Endothelial cell of umbilical vein (primary cell): ENCODE data around the gene KIF2C. TPM values are rescaled to one million over a fixed set of nuclear protein-coding genes. Genes with fewer than 3 reads are reported as not detected.

Experiments
- BruUV-seq: library from RNA; stranded (reverse); fragments of 400-500 nt; replicated peaks from 2 replicates; lab custom pipeline; 2021; lab: Mats Ljungman, UMichigan
- CTCF ChIA-PET: fragments of 300-600, 350-600 bp; sonication (Branson Sonifier 250); formaldehyde crosslinking; loops from one replicate; lab custom pipeline; 2021; ENCODE audit warnings: antibody characterized with exemption, inconsistent platforms; lab: Charles Lee
- POLR2A ChIA-PET: fragments of 300-600, 350-600 bp; sonication (Branson Sonifier 250); formaldehyde crosslinking; loops from one replicate; lab custom pipeline; 2021; ENCODE audit warnings: antibody characterized with exemption, inconsistent platforms; lab: Charles Lee
- DNase-seq: peaks from one replicate; pipeline ENCODE4 v3.0.0-alpha.2; 2011; ENCODE audit warnings: low read depth, low spot score
- FAIRE-seq: peaks from 2 replicates; lab custom pipeline; 2011; peaks lifted over from hg19 to GRCh38; lab: Jason Lieb, UNC
- H2AFZ ChIP-seq: 2 replicates; pipeline ENCODE4 v1.6.0; 2012; ENCODE audit warnings: low read depth, low read length, control low read depth, inconsistent platforms
- H3K27ac ChIP-seq: 2 replicates; pipeline ENCODE4 v1.5.1; 2011; ENCODE audit warnings: low read depth, mild to moderate bottlenecking, control low read depth, low read length, moderate library complexity; ENCODE audit not compliant: insufficient read depth
- H3K27me3 ChIP-seq, 2 experiments: 2 replicates each; pipeline versions ENCODE4 v1.6.0 to v1.6.1; 2011; ENCODE audit warnings: low read length in 2 of 2, mixed read lengths in 1 of 2; ENCODE audit not compliant: control insufficient read depth in 2 of 2, insufficient read depth in 2 of 2
- H3K36me3 ChIP-seq, 2 experiments: 2 replicates in 1 of 2; 3 replicates in 1 of 2; pipeline ENCODE4 v1.5.1; 2011; ENCODE audit warnings: low read length in 2 of 2, mild to moderate bottlenecking in 1 of 2, moderate library complexity in 1 of 2; ENCODE audit not compliant: control insufficient read depth in 2 of 2, insufficient read depth in 2 of 2; ENCODE audit errors: extremely low read depth in 1 of 2
- H3K4me1 ChIP-seq: 3 replicates; pipeline ENCODE4 v1.5.1; 2011; ENCODE audit warnings: mild to moderate bottlenecking, low read length; ENCODE audit not compliant: control insufficient read depth, insufficient read depth; ENCODE audit errors: extremely low read depth
- H3K4me2 ChIP-seq: 2 replicates; pipeline ENCODE4 v1.6.1; 2011; ENCODE audit warnings: low read length, control low read depth, mixed read lengths; ENCODE audit not compliant: insufficient read depth
- H3K4me3 ChIP-seq, 3 experiments: fragments of 200-600 bp in 1 of 3; sonication (generic), shearing (Covaris generic) in 1 of 3; replicated peaks in 1 of 3; 2 replicates each; pipeline ENCODE4 v1.5.1; 2011 to 2016; ENCODE audit warnings: control low read depth in 3 of 3, low read length in 3 of 3, mild to moderate bottlenecking in 2 of 3, inconsistent platforms in 1 of 3, low read depth in 1 of 3, moderate library complexity in 1 of 3; ENCODE audit not compliant: insufficient read depth in 1 of 3
- H3K79me2 ChIP-seq: 2 replicates; pipeline ENCODE4 v1.6.0; 2012; ENCODE audit warnings: low read length, inconsistent platforms; ENCODE audit not compliant: control insufficient read depth, insufficient read depth
- H3K9ac ChIP-seq: replicated peaks from 2 replicates; pipeline ENCODE3; 2011; ENCODE audit warnings: low read length, control low read depth; ENCODE audit not compliant: insufficient read depth; ENCODE audit errors: extremely low read depth
- H3K9me1 ChIP-seq: replicated peaks from 3 replicates; pipeline ENCODE4 v1.6.0; 2011; ENCODE audit warnings: mild to moderate bottlenecking, low read length; ENCODE audit not compliant: control insufficient read depth, insufficient read depth; ENCODE audit errors: extremely low read depth
- H3K9me3 ChIP-seq: replicated peaks from 2 replicates; pipeline ENCODE4 v1.5.1; 2012; ENCODE audit warnings: low read length, inconsistent platforms; ENCODE audit not compliant: control insufficient read depth, insufficient read depth
- H4K20me1 ChIP-seq: replicated peaks from 2 replicates; pipeline ENCODE3; 2011; ENCODE audit warnings: mild to moderate bottlenecking, low read length; ENCODE audit not compliant: control insufficient read depth, insufficient read depth; ENCODE audit errors: extremely low read depth
- CTCF ChIP-seq, 2 donors: IDR thresholded peaks; 1 replicate in 1 of 2; 2 replicates in 1 of 2; pipeline ENCODE4 v1.5.1; 2011; ENCODE audit warnings: low read length in 2 of 2, mild to moderate bottlenecking in 2 of 2, moderate library complexity in 2 of 2, control low read depth in 1 of 2, inconsistent platforms in 1 of 2, low read depth in 1 of 2; ENCODE audit not compliant: insufficient read depth in 1 of 2; ENCODE audit errors: extremely low read depth in 1 of 2
- EZH2 ChIP-seq: IDR thresholded peaks from 2 replicates; pipeline ENCODE4 v1.6.1; 2012; ENCODE audit warnings: borderline replicate concordance, low read depth, mild to moderate bottlenecking, moderate library complexity, low read length, inconsistent platforms; ENCODE audit not compliant: severe bottlenecking
- FOS ChIP-seq: IDR thresholded peaks from 2 replicates; pipeline ENCODE4 v1.6.1; 2011; ENCODE audit warnings: mild to moderate bottlenecking, low read length, moderate library complexity, borderline replicate concordance; ENCODE audit not compliant: insufficient read depth
- GATA2 ChIP-seq: IDR thresholded peaks from 2 replicates; pipeline ENCODE4 v1.7.0; 2011; ENCODE audit warnings: low read depth, mild to moderate bottlenecking, moderate library complexity, mixed read lengths, low read length; ENCODE audit not compliant: insufficient read length, insufficient read depth
- JUN ChIP-seq: IDR thresholded peaks from 2 replicates; pipeline ENCODE4 v1.6.1; 2011; ENCODE audit warnings: borderline replicate concordance, low read depth; ENCODE audit not compliant: insufficient read length, insufficient read depth
- MYC ChIP-seq: IDR thresholded peaks from one replicate; pipeline ENCODE4 v1.6.1; 2011; ENCODE audit warnings: mild to moderate bottlenecking, low read depth, low read length
- POLR2A ChIP-seq: IDR thresholded peaks from 2 replicates; pipeline ENCODE4 v1.6.1; 2012; ENCODE audit warnings: low read depth, mild to moderate bottlenecking, control low read depth, low read length
- POLR2AphosphoS5 ChIP-seq: IDR thresholded peaks from 2 replicates; pipeline ENCODE4 v1.6.1; 2012; ENCODE audit warnings: low read depth, mild to moderate bottlenecking, control low read depth, low read length, moderate library complexity; ENCODE audit not compliant: insufficient read depth
- dilution Hi-C: fragments of 300-500 bp; cut with MboI; formaldehyde crosslinking; loops from one replicate; pipeline ENCODE4 v1.15.0; 2019; ENCODE audit warnings: low sequenced_read_pairs; ENCODE audit not compliant: extremely low pct_ligation_motif_present
- intact Hi-C: fragments of 100-400 bp; cut with micrococcal nuclease; formaldehyde crosslinking; loops from one replicate; pipeline ENCODE4 v1.10.0; 2022
- polyA plus RNA-seq, 4 experiments: library from polyadenylated mRNA; depleted of rRNA in 3 of 4; stranded (reverse) in 3 of 4; unstranded in 1 of 4; fragments of >200 nt; gene quantifications; 2 replicates each; pipeline versions ENCODE4 v1.2.1 to v1.2.3, GENCODE V29; 2011 to 2012; ENCODE audit warnings: missing spikeins in 1 of 4
- total RNA-seq: library from RNA; stranded (reverse); gene quantifications from 2 replicates; pipeline ENCODE4 v1.2.3, GENCODE V29; 2021
- TF ChIP-seq, protein P1 (sequence below): IDR thresholded peaks from 2 replicates; pipeline ENCODE4 v1.6.1; 2011; ENCODE audit not compliant: insufficient read depth, insufficient read length

KIF2C gene
- total and polyA plus RNA-seq, 2 donors (not counting 3 experiments of a cell fraction or from before 2014, with no cell fraction given): 27.1 to 53.7 TPM

GRCh38 chr1:44785501-44786137, 46.0 kb downstream of the KIF2C start:
- Histone ChIP-seq H3K79me2 (no peaks in the 10 kb centered on the region), H4K20me1 (no peaks in the 10 kb centered on the region), H3K9me1 (no peaks in the 10 kb centered on the region), H3K4me2 (peak overlapping the region; percentile 43), H3K27me3 (no peaks in the 10 kb centered on the region), H3K36me3 (no peaks in the 10 kb centered on the region), H2AFZ (peak overlapping the region; percentile 70), H3K4me3 (peak overlapping the region in 1 of 3 experiments; percentile 12), H3K9me3 (no peaks in the 10 kb centered on the region), H3K4me1 (peaks cover 10% of the 10 kb centered on the region), H3K27ac (no peak overlapping the region), H3K9ac (no peak overlapping the region)
- dilution Hi-C loops: no loop called here
- no TSS peak for BruUV-seq
- CTCF ChIA-PET: interaction anchor here (1.2 to 1.9 kb wide), 4 partner anchors 10 to 225 kb away, joined by 4 to 5 read pairs (median 4); partner anchors contain the start of genes HECTD3, RNU5D-1 and RPS8
- DNase-seq (no peak), FAIRE-seq (no peak)
- TF ChIP-seq MYC (no peak), GATA2 (no peak), EZH2 (no peak), POLR2AphosphoS5 (no peak), FOS (no peak), JUN (no peak), POLR2A (no peak), CTCF (IDR thresholded peaks at IDR 0.05; ENCODE audit: extremely low read depth in 1 of 2, insufficient read depth in 1 of 2, low read depth in 1 of 2, low read length in 2 of 2) (no peak)
- TF ChIP-seq, protein P1, sequence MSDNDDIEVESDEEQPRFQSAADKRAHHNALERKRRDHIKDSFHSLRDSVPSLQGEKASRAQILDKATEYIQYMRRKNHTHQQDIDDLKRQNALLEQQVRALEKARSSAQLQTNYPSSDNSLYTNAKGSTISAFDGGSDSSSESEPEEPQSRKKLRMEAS: no peak
- intact Hi-C loops: loop anchor here (1.0 kb wide), 2 partner anchors 34 to 227 kb away; partner anchors contain the start of gene UROD
- POLR2A ChIA-PET: no interaction called here
